SJCRH30 (cell line): Measurements from ENCODE around the gene FCAMR. TPM values are rescaled to one million over a fixed set of nuclear protein-coding genes. Genes with fewer than 3 reads are reported as not detected.

Experiments used
- DNase-seq, 2 experiments: peaks; one replicate each; pipeline ENCODE4 v3.0.0-alpha.2; 2015 to 2020
- H3K27ac ChIP-seq: fragments of 250-450 bp; sonication (Bioruptor Pico); 2 replicates; pipeline ENCODE4 v1.5.1; 2020; ENCODE audit warnings: mild to moderate bottlenecking, moderate library complexity
- H3K27me3 ChIP-seq: fragments of 250-450 bp; sonication (Bioruptor Pico); 2 replicates; pipeline ENCODE4 v1.5.1; 2020; ENCODE audit warnings: mild to moderate bottlenecking, moderate library complexity
- H3K36me3 ChIP-seq: fragments of 250-450 bp; sonication (Bioruptor Pico); 2 replicates; pipeline ENCODE4 v1.5.1; 2020; ENCODE audit warnings: mild to moderate bottlenecking, moderate library complexity
- H3K4me1 ChIP-seq: fragments of 250-450 bp; sonication (Bioruptor Pico); 2 replicates; pipeline ENCODE4 v1.5.1; 2020; ENCODE audit warnings: mild to moderate bottlenecking, moderate library complexity
- H3K4me3 ChIP-seq: fragments of 250-450 bp; sonication (Bioruptor Pico); 2 replicates; pipeline ENCODE4 v1.5.1; 2020; ENCODE audit warnings: mild to moderate bottlenecking, moderate library complexity
- H3K9me3 ChIP-seq: fragments of 250-450 bp; sonication (Bioruptor Pico); replicated peaks from 2 replicates; pipeline ENCODE4 v1.5.1; 2020; ENCODE audit warnings: mild to moderate bottlenecking, moderate library complexity
- total RNA-seq: library from RNA; depleted of rRNA; stranded (reverse); fragments of >200 nt; shearing (Covaris generic); gene quantifications from 2 replicates; pipeline ENCODE4 v1.2.3, GENCODE V29; 2014

FCAMR gene
- total RNA-seq, 1 experiment from 2014 or later, result not detected

DNA sequence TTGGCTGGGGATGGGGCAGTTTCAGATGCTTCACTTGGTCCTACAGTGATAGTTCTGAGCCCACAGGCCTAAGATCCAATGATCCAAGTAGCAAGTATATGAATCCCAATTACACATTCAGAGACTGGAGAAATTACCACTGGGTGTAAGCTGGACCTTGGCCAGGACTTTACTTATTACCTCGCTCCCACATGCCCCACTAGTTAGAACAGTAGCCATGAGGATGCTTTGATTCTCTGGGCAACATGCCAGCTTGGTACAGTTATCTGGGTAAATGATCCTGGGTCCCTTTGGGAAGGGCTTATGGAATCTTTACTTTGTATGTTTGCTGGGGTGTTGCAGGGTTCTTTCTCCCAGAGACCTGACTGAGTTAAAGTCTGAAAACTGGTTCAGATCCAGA, 5.0 kb upstream of the FCAMR start:
- H3K4me1 ChIP-seq, result no peaks in the 10 kb centered on the region
- DNase-seq, result peak in 1 of 2 experiments; percentile 19
- H3K27me3 ChIP-seq, result peaks cover 3% of the 10 kb centered on the region
- no peaks in the 10 kb centered on the region for H3K9me3 ChIP-seq
- no peaks in the 10 kb centered on the region for H3K36me3 ChIP-seq
- H3K4me3 ChIP-seq, result no peak overlapping the region
- no peak overlapping the region for H3K27ac ChIP-seq

DNA sequence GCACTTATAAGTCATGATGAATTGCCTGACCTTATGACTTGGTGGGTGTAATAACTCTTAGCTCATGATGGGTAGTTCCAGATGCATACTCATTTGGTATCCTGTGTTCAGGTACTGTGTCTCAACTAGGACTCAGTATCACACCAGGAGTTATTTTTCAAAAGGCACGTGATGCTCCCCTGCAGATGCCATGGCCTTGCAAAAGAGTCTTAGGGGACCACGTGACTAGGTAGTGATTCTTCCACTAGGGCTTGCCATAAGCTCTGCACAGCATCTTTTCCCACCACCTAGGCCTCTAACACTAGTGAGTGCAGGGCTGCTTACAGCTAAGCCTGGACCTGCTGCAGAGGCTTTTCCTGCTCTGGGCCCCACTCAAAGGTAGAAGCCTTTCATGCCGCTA, 3.9 kb upstream of the FCAMR start:
- Histone ChIP-seq H3K36me3 (no peaks in the 10 kb centered on the region), H3K9me3 (no peaks in the 10 kb centered on the region), H3K27me3 (peaks cover 3% of the 10 kb centered on the region), H3K27ac (no peak overlapping the region), H3K4me1 (no peaks in the 10 kb centered on the region), H3K4me3 (no peak overlapping the region)
- DNase-seq, result no peak

DNA sequence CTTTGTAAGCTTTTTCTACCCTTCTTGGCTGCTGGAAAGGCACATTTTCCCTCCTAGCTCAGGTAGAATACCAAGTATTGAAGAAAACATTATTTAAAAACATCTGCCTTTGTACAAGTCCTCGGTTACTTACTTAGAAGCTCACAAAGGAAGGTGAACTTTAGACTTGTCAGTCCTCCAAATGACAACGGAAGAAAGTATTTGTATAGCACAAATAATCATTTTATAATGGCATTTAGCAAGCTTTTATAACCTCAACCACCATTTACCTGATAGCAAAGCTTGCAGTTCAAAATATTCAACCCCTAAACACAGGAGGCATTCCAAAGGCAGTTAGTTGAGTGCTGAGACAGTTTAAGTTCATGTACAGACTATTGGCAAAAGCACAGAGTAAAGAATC, 2.5 kb upstream of the FCAMR start:
- no peak overlapping the region for H3K4me3 ChIP-seq
- H3K27ac ChIP-seq, result no peak overlapping the region
- no peaks in the 10 kb centered on the region for H3K9me3 ChIP-seq
- H3K36me3 ChIP-seq, result no peaks in the 10 kb centered on the region
- no peaks in the 10 kb centered on the region for H3K4me1 ChIP-seq
- H3K27me3 ChIP-seq, result peaks cover 3% of the 10 kb centered on the region
- DNase-seq, result no peak

DNA sequence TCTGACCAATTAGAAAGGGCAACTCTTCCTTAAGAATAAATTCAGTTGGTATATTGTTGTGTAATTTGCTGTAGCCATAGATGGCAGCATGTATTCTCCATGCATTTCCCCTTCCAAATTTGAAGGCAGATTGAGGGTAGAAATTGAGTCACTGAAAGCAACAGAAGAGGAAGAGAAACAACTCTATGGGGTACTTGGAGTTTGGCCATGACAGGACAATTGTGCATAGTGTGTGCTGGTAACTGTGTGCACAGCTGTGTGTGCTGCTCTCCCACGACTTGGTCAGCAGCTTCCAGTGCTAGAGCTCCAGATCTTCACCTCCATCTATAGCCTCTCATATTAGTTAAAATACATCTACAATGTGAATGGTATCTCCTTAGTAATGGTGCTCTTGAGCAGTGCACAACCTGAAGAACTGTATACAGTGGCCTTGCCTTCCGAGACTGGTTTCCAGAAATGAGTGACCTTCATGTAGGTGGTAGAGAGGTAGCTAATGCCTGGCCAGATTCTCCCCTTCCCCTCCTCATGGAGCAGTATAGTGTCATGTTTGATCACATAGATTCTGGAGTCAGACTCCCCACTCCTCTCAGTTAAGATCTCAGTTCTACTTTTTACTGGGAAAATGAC, 882 bp upstream of the FCAMR start:
- no peak overlapping the region for H3K27ac ChIP-seq
- no peak overlapping the region for H3K4me3 ChIP-seq
- peaks cover 3% of the 10 kb centered on the region; the same call in 1 of the 2 replicates for H3K27me3 ChIP-seq
- no peaks in the 10 kb centered on the region for H3K4me1 ChIP-seq
- DNase-seq, result no peak
- no peaks in the 10 kb centered on the region for H3K9me3 ChIP-seq
- H3K36me3 ChIP-seq, result no peaks in the 10 kb centered on the region

DNA sequence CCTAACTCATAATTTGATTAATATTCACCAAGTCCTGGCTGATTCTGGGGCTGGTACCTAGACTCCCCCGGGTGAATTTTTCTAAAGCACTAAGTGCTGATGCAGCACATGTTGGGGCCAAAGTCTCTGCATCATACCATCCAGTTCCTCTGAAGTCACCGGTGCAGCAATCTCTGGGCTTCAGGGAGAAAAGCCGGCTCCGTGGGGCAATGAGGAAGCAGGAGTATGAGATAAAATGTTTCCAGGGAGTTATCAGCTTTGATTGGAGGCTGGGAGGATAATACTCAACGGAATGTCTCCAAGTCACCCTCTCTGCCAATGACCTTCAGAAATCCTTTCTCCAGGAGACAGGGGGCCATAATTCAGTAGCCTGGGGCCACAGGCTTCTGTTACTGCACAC, 1.2 kb downstream of the FCAMR start:
- Histone ChIP-seq H3K27ac (no peak overlapping the region), H3K4me3 (no peak overlapping the region), H3K4me1 (no peaks in the 10 kb centered on the region), H3K27me3 (peaks cover 3% of the 10 kb centered on the region), H3K9me3 (no peaks in the 10 kb centered on the region), H3K36me3 (no peaks in the 10 kb centered on the region)
- DNase-seq, result no peak

DNA sequence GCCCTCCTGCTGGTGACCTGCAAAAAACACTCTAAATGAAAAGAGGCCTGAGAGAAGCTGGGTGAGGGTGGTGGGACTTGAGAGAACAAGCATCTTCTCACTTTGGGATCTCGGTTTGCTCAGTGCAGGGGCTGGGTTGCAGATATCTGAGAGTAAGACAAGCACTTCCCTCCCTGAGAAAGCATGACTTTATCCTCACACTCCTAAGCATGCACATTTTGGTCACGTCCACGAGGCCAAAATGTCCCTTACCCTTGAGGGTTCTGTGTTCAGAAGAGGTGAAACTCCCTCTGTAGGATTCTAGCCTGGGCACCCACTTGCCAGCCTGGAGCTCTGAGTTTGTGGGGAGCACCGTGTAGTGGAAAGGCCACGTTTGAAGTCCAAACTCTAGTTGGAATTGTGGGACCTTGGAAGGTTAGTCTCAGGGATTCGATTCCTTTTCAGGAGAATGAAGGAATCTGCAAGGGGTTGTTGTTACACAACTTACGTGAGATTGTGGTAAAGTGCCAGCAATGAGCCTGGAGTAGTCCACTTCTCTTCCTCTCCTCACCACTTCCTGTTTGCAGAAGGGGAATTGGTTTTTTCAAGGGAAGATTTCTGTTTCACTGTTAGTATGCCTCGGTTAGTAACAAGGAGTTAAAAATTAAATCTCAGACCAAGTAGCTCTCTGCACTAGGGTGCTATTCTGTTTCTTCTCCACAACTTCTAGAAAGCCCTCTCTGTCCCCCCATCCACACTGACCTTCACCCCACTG, 3.0 kb downstream of the FCAMR start:
- H3K27ac ChIP-seq, result no peak overlapping the region
- H3K36me3 ChIP-seq, result no peaks in the 10 kb centered on the region
- H3K9me3 ChIP-seq, result no peaks in the 10 kb centered on the region
- no peaks in the 10 kb centered on the region for H3K4me1 ChIP-seq
- no peak for DNase-seq
- H3K4me3 ChIP-seq, result no peak overlapping the region
- peaks cover 3% of the 10 kb centered on the region for H3K27me3 ChIP-seq

DNA sequence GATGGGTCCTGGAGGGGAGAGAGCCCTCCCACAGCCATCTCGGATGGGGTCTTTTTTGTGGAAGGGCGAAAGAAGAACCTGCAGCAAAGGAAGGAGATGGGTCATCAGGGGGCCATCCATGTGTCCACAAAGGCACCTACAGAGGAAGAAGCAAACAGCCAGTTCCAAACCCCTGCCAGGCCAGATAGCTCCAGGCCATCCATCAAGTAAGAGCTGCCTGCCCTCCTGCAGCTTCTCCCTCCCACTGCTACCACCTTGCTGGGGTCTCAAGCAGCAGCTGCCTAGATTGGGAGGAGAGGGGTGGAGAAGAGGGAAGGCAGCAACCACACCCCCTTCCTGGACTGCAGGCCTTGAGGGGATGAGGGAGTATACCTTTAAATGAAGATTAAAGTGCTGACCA, 4.5 kb downstream of the FCAMR start:
- peaks cover 4% of the 10 kb centered on the region for H3K27me3 ChIP-seq
- no peaks in the 10 kb centered on the region for H3K9me3 ChIP-seq
- no peak overlapping the region for H3K27ac ChIP-seq
- H3K4me1 ChIP-seq, result no peaks in the 10 kb centered on the region
- DNase-seq, result no peak
- no peak overlapping the region for H3K4me3 ChIP-seq
- H3K36me3 ChIP-seq, result no peaks in the 10 kb centered on the region

DNA sequence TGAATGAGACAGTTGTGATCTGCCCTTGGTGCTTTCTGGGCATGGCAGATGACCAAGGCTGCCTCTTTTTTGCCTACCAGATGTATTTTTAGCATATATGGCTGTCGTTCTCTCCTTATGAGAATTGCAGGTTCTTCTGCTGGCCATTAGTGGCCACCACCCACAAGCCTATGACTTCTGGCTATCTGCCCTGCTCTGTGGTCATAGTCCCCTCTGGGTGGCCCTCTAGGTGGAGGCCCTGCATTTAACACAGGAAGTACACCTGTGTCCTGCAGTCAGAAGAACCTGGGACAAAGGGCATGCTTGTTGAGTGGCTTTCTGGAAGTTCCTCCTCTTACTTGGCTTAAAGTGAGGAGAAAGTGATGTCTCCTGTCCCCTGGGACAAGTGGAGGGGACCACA, 6.5 kb downstream of the FCAMR start:
- no peak overlapping the region for H3K27ac ChIP-seq
- no peak overlapping the region for H3K4me3 ChIP-seq

DNA sequence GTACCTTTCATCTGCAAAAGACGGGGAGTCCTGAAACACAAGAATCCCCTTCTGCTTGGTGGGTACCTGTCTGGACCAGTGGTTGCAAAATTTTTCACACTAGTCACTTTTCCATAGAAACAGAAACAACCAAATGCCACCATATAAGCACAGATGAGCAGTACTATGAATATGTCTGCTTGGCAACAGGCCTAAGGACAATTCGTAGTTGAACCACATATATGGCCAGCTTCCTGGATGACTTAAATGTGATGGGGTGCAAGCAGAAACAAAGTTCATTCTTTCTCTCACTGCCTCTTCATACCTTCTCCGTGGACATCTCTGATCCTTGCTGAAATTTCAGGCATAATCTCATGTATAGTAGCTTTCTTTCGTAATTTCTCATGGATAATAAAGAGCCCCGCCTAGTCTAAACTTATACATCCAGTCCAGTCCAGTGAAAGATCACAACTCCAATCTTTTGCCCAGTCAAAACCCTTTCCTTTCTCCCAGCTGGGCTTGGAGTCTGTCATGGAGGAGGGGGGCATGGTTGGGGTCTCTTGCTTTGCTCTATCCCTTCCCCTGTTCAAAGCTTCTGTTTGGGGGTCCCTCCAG, 7.0 kb downstream of the FCAMR start:
- H3K9me3 ChIP-seq, result no peaks in the 10 kb centered on the region

More for the DNA sequence above, 6.5 kb downstream of the FCAMR start:
- DNase-seq, result no peak
- Histone ChIP-seq H3K9me3 (no peaks in the 10 kb centered on the region), H3K36me3 (no peaks in the 10 kb centered on the region), H3K4me1 (no peaks in the 10 kb centered on the region), H3K27me3 (peaks cover 7% of the 10 kb centered on the region)

DNA sequence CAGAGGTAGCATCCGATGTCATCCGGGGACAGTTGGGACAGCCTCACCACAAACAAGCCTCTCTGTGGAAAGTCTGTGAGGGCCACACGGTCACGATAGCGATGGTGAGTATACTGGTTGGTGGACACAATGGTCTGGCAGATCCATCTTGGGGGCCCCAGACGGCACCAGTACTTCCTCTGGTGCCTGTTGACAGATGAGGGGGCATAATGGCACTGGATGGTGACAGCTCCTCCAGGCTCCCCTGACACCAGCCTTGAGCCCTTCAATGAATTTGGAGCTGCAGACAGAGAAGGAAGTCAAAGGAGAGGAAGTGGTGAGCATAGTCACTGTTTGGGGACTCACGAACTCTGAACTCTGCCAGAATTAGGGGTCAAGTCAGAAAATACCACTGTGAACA, 8.0 kb downstream of the FCAMR start:
- Histone ChIP-seq H3K27ac (no peak overlapping the region), H3K4me3 (no peak overlapping the region), H3K27me3 (peaks cover 7% of the 10 kb centered on the region), H3K36me3 (no peaks in the 10 kb centered on the region), H3K4me1 (no peaks in the 10 kb centered on the region), H3K9me3 (no peaks in the 10 kb centered on the region)
- no peak for DNase-seq

More for the DNA sequence above, 7.0 kb downstream of the FCAMR start:
- no peaks in the 10 kb centered on the region for H3K4me1 ChIP-seq
- DNase-seq, result no peak
- H3K4me3 ChIP-seq, result no peak overlapping the region
- H3K36me3 ChIP-seq, result no peaks in the 10 kb centered on the region
- H3K27ac ChIP-seq, result no peak overlapping the region
- peaks cover 7% of the 10 kb centered on the region for H3K27me3 ChIP-seq

DNA sequence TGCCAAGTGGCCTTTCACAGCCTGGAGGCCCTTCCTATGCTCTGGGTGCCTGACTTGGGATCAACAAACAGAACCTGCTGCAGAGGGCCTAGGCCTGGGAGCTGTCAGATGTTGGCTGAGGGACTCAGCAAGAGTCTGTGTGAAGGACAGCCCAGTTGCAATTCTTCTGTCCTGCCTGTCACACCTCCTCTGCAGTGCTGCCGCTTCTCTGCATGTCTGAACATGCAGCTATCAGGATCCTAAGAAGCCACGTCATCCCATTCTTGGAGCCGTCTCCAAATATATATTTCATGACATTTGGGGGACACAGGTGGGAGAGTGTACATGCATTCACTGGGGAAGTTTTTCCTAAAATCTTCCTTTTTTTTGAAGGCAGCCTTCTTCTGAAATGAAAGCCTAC, 8.6 kb downstream of the FCAMR start:
- H3K27me3 ChIP-seq, result peaks cover 7% of the 10 kb centered on the region
- H3K36me3 ChIP-seq, result no peaks in the 10 kb centered on the region
- DNase-seq, result no peak
- no peak overlapping the region for H3K27ac ChIP-seq
- H3K9me3 ChIP-seq, result no peaks in the 10 kb centered on the region
- H3K4me3 ChIP-seq, result no peak overlapping the region
- no peaks in the 10 kb centered on the region for H3K4me1 ChIP-seq

DNA sequence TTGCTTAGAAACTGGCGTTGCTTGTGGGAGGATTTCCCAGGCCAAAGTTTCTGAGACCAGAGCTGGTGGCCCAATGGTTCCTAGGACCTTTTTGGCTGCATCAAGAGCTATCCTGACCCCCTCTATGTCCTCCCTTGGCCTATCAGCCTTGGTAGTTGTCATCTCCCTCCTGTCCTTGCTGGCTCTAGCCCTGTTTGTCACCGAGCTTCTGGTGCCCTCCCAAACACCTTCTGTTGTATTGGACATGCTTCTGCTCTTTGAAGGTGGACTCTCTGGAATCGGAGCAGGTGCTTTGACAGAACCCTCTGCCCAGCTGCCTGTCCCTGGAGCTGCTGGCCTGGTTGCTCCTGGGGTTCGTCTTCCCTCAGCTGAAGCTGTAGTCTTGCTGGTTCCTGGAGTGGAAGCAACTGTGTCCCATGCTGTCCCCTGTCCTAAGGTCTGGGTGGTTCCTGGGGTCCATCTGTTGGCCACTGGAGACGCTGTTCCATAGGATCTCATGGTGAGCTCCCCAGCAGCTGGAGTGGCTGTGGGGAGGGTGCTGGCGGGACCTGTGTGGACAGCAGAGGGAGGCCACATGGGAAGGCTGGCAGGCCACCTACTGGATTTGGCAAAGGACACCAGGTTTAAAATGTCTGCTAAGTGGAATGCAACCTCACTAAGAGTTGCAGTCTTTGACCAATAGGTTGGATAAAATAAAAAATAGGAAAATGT, 9.4 kb downstream of the FCAMR start:
- Histone ChIP-seq H3K4me3 (no peak overlapping the region), H3K27me3 (peaks cover 7% of the 10 kb centered on the region), H3K4me1 (no peaks in the 10 kb centered on the region), H3K36me3 (no peaks in the 10 kb centered on the region), H3K9me3 (no peaks in the 10 kb centered on the region), H3K27ac (no peak overlapping the region)
- DNase-seq, result no peak

DNA sequence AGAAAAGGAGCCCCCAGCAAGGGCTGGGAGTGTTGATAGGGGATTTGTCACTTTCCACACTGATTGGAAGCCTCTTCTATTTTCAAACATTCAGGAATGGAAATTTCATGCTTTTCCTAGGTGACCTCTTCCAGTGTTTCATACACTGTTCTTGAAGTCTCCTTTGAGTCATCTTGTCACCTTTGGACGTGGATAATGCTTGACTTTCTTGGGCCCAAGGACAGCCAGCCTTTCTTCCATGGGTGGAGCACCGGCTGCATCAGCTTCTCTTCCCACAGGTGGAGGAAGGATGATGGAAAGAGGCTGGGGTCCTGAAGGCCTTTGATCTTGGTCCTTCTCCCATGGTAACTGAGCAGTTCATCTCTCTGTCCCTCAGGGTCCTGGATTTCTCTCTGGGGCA, 12.1 kb downstream of the FCAMR start:
- no peak overlapping the region for H3K4me3 ChIP-seq
- no peak for DNase-seq
- H3K9me3 ChIP-seq, result no peaks in the 10 kb centered on the region
- peaks cover 7% of the 10 kb centered on the region for H3K27me3 ChIP-seq
- H3K27ac ChIP-seq, result no peak overlapping the region
- no peaks in the 10 kb centered on the region for H3K36me3 ChIP-seq
- H3K4me1 ChIP-seq, result no peaks in the 10 kb centered on the region

DNA sequence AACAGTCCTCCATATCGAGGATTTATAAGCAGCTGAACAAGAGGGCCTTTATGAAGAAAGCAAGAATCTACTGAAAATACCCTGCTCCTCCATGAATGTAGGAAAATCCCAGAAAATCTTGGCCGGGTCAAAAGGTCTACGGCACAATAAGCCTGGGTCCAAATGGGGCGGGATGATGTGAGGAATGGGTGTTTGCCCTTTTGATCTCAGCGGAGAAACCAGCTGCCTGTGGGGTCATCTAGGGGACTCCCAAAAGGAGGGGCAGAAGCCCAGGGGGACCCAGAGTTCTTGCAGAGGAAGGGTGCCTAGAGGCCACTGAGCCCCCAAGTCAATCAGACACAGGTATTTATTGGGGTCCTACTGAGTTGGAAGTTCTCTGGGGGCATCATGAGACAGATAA, 12.6 kb downstream of the FCAMR start:
- H3K4me3 ChIP-seq, result no peak overlapping the region
- no peaks in the 10 kb centered on the region; the same call in 1 of the 2 replicates for H3K4me1 ChIP-seq
- DNase-seq, result no peak
- H3K9me3 ChIP-seq, result no peaks in the 10 kb centered on the region
- no peaks in the 10 kb centered on the region for H3K36me3 ChIP-seq
- no peak overlapping the region for H3K27ac ChIP-seq
- peaks cover 7% of the 10 kb centered on the region for H3K27me3 ChIP-seq
